MM.1S (cell line): ENCODE data around the gene OLIG1.

Experiments
- CTCF ChIP-seq: fragments of 300-600 bp; sonication (generic); IDR thresholded peaks from 2 replicates; pipeline ENCODE4 v1.5.1; 2016; ENCODE audit warnings: antibody characterized with exemption, low read length, mixed read lengths
- EZH2 ChIP-seq: fragments of 300-600 bp; sonication (generic); optimal IDR thresholded peaks from 2 replicates; pipeline ENCODE3; 2017; ENCODE audit warnings: low read depth, mild to moderate bottlenecking, antibody characterized with exemption, low read length, mixed read lengths
- EZH2phosphoT487 ChIP-seq: fragments of 300-600 bp; sonication (generic); IDR thresholded peaks from 2 replicates; pipeline ENCODE4 v1.6.1; 2018; ENCODE audit warnings: antibody characterized with exemption, low read length

GRCh38 chr21:33053951-33054350 lies 16.0 kb upstream of the OLIG1 start:
- TF ChIP-seq CTCF (no peak), EZH2 (no peak), EZH2phosphoT487 (no peak)
